K562 (cell line): ENCODE measurements around the gene ITGA11. TPM values are rescaled to one million over a fixed set of nuclear protein-coding genes. Genes with fewer than 3 reads are reported as not detected.

Experiments
- ATAC-seq: fragments of 200-7000 bp; cut with Tn5 transposase; 3 replicates; pipeline ENCODE4 v1.9.1; 2020; ENCODE audit warnings: moderate library complexity
- BruUV-seq: library from RNA; stranded (reverse); fragments of 400-500 nt; replicated peaks from 2 replicates; lab custom pipeline; 2021; lab: Mats Ljungman, UMichigan
- CTCF ChIA-PET: fragments of 300-600 bp; formaldehyde crosslinking; extraction: SDS; loops from one replicate; lab custom pipeline; 2021; ENCODE audit warnings: low intra/inter-chr PET ratio; lab: Yijun Ruan, JAX
- POLR2A ChIA-PET: fragments of 300-600, 350-650 bp; sonication (Branson Sonifier 250); formaldehyde crosslinking; extraction: SDS; loops from one replicate; lab custom pipeline; 2021; ENCODE audit warnings: antibody characterized with exemption, inconsistent platforms; lab: Yijun Ruan, JAX
- DNase-seq, 4 experiments: peaks; one replicate each; pipeline versions ENCODE4 v3.0.0 to v3.0.0-alpha.2; 2011 to 2018; ENCODE audit warnings: low spot score in 3 of 4, mixed read lengths in 3 of 4; ENCODE audit errors: extremely low read depth in 1 of 4
- FAIRE-seq: peaks from 2 replicates; lab custom pipeline; 2011; peaks lifted over from hg19 to GRCh38; lab: Jason Lieb, UNC
- H2AFZ ChIP-seq: 2 replicates; pipeline ENCODE4 v1.6.0; 2011; ENCODE audit warnings: low read depth, low read length, control low read depth, inconsistent platforms
- H3K27ac ChIP-seq: fragments of 200-600 bp; 3 replicates; pipeline ENCODE4 v1.8.0; 2011; ENCODE audit warnings: low read depth, mild to moderate bottlenecking, control low read depth, inconsistent platforms, low read length, moderate library complexity, mixed read lengths; ENCODE audit errors: extremely low read depth
- H3K27me3 ChIP-seq, 2 experiments: fragments of 300-600 bp in 1 of 2; 2 replicates in 1 of 2; 3 replicates in 1 of 2; pipeline versions ENCODE4 v1.6.0 to v1.8.0; 2011; ENCODE audit warnings: inconsistent platforms in 2 of 2, low read length in 2 of 2, mild to moderate bottlenecking in 1 of 2, mixed read lengths in 1 of 2, moderate library complexity in 1 of 2; ENCODE audit not compliant: control insufficient read depth in 2 of 2, insufficient read depth in 2 of 2
- H3K36me3 ChIP-seq: fragments of 300-600 bp; 3 replicates; pipeline ENCODE4 v1.8.0; 2011; ENCODE audit warnings: mild to moderate bottlenecking, low read length, inconsistent platforms; ENCODE audit not compliant: control insufficient read depth, insufficient read depth
- H3K4me1 ChIP-seq, 2 experiments: fragments of 200-600 bp in 1 of 2; replicated peaks in 1 of 2; 2 replicates in 1 of 2; 3 replicates in 1 of 2; pipeline versions ENCODE4 v1.5.1 to v1.8.0; 2011; ENCODE audit warnings: inconsistent platforms in 2 of 2, low read length in 2 of 2, mild to moderate bottlenecking in 1 of 2, mixed read lengths in 1 of 2, moderate library complexity in 1 of 2; ENCODE audit not compliant: control insufficient read depth in 2 of 2, insufficient read depth in 2 of 2
- H3K4me2 ChIP-seq: 2 replicates; pipeline ENCODE4 v1.6.1; 2011; ENCODE audit warnings: low read length, control low read depth, inconsistent platforms, mixed read lengths; ENCODE audit not compliant: insufficient read depth
- H3K4me3 ChIP-seq: fragments of 200-600 bp; sonication (generic), shearing (Covaris generic); 2 replicates; pipeline ENCODE4 v1.5.1; 2016; ENCODE audit warnings: control low read depth, inconsistent platforms
- H3K79me2 ChIP-seq: fragments of 200-600 bp; 3 replicates; pipeline ENCODE4 v1.8.0; 2011; ENCODE audit warnings: low read length, inconsistent platforms; ENCODE audit not compliant: control insufficient read depth, insufficient read depth
- H3K9ac ChIP-seq, 2 experiments: 2 replicates each; pipeline versions ENCODE4 v1.6.0 to v1.6.1; 2011; ENCODE audit warnings: low read depth in 2 of 2, low read length in 2 of 2, control low read depth in 1 of 2, inconsistent platforms in 1 of 2, mild to moderate bottlenecking in 1 of 2, mixed read lengths in 1 of 2; ENCODE audit not compliant: insufficient read depth in 1 of 2
- H3K9me1 ChIP-seq: one replicate; pipeline ENCODE4 v1.6.0; 2011; ENCODE audit warnings: inconsistent platforms, mild to moderate bottlenecking, low read length, moderate library complexity; ENCODE audit not compliant: control insufficient read depth, insufficient read depth
- H3K9me3 ChIP-seq: replicated peaks from 2 replicates; pipeline ENCODE4 v1.5.1; 2011; ENCODE audit warnings: low read depth, low read length, inconsistent platforms; ENCODE audit not compliant: control insufficient read depth, insufficient read depth
- H4K20me1 ChIP-seq: replicated peaks from 2 replicates; pipeline ENCODE4 v1.6.1; 2011; ENCODE audit warnings: low read length, inconsistent platforms, mixed read lengths; ENCODE audit not compliant: control insufficient read depth, insufficient read depth
- BCOR ChIP-seq: fragments of 450-650 bp; IDR thresholded peaks from 2 replicates; pipeline ENCODE4 v1.6.1; 2016
- CBFA2T3 ChIP-seq: fragments of 450-650 bp; IDR thresholded peaks from 2 replicates; pipeline ENCODE4 v1.6.1; 2017
- CCAR2 ChIP-seq: fragments of 200-400 bp; formaldehyde crosslinking; IDR thresholded peaks from 2 replicates; pipeline ENCODE4 v1.6.1; 2017; ENCODE audit warnings: mild to moderate bottlenecking, low read depth, low read length
- EP400 ChIP-seq: fragments of 450-650 bp; IDR thresholded peaks from 2 replicates; pipeline ENCODE4 v1.6.1; 2017; ENCODE audit warnings: antibody characterized with exemption, mild to moderate bottlenecking, moderate library complexity
- FOS ChIP-seq: IDR thresholded peaks from 3 replicates; pipeline ENCODE4 v1.6.1; 2011; ENCODE audit not compliant: insufficient read length; ENCODE audit errors: extremely low read depth
- FOXO4 ChIP-seq: fragments of 450-650 bp; formaldehyde crosslinking; IDR thresholded peaks from 2 replicates; pipeline ENCODE4 v1.4.0; 2020; ENCODE audit warnings: mild to moderate bottlenecking, moderate library complexity
- NFRKB ChIP-seq: fragments of 450-650 bp; IDR thresholded peaks from 2 replicates; pipeline ENCODE4 v1.6.1; 2016; ENCODE audit warnings: low read depth
- TRIM28 ChIP-seq: fragments of 450-650 bp; IDR thresholded peaks from 2 replicates; pipeline ENCODE4 v1.6.1; 2017
- ZC3H11A ChIP-seq: IDR thresholded peaks from 2 replicates; pipeline ENCODE4 v1.6.1; 2012; ENCODE audit warnings: low read depth, low read length, improper control_type of control experiment
- ZNF133 ChIP-seq: fragments of 250-450 bp; sonication (Bioruptor Pico); IDR thresholded peaks from 2 replicates; pipeline ENCODE4 v1.4.0; 2020; ENCODE audit warnings: mild to moderate bottlenecking
- ZNF609 ChIP-seq: sonication (generic); formaldehyde crosslinking; IDR thresholded peaks from 2 replicates; pipeline ENCODE4 v1.8.1; 2023; ENCODE audit warnings: missing genetic modification reagents, mild to moderate bottlenecking, borderline replicate concordance
- WGBS: fragments of 100-300 bp; shearing (Covaris generic); methylation state at CpG from one replicate; pipeline ENCODE4 v1.1.6; 2016; ENCODE audit warnings: low coverage, mixed read lengths; ENCODE audit not compliant: insufficient coverage; ENCODE audit errors: missing lambda C conversion rate; 5-methylcytosine and 5-hydroxymethylcytosine counted together
- in situ Hi-C: fragments of 300-500 bp; cut with MboI; formaldehyde crosslinking; loops from 4 replicates; pipeline ENCODE4 v1.15.0; 2018; ENCODE audit warnings: inconsistent platforms, mixed read lengths
- intact Hi-C: fragments of 100-400 bp; cut with micrococcal nuclease; formaldehyde crosslinking; loops from 2 replicates; pipeline ENCODE4 v1.14.2; 2022
- polyA plus RNA-seq, 8 experiments: library from polyadenylated mRNA; depleted of rRNA in 4 of 8; stranded (reverse) in 5 of 8; unstranded in 3 of 8; fragments of >200 nt; fragmentation: Nextera tagmentation in 2 of 8; fragmentation: Illumina TruSeq in 1 of 8; extraction: Ambion mirVana in 2 of 8; extraction: Trizol in 1 of 8; gene quantifications; 2 replicates each; pipeline versions ENCODE4 v1.2.1 to v1.2.3, GENCODE V29; 2011 to 2014; ENCODE audit warnings: inconsistent platforms in 1 of 8, missing spikeins in 1 of 8
- total RNA-seq, 7 experiments: library from RNA; depleted of rRNA in 6 of 7; stranded (reverse); fragments of >200 nt in 6 of 7; fragmentation: Illumina TruSeq in 2 of 7; extraction: Trizol in 2 of 7; gene quantifications; 2 replicates each; pipeline versions ENCODE4 v1.2.1 to v1.2.3, GENCODE V29; 2011 to 2021; ENCODE audit warnings: low replicate concordance in 1 of 7

ITGA11 gene
- total and polyA plus RNA-seq, 9 of the 15 experiments (the other 6 are each of a cell fraction or from before 2014, with no cell fraction given): 0.01 TPM; not detected in 8

- CTCF ChIA-PET: no interaction called here
- intact Hi-C loops (no loop called here), in situ Hi-C loops (no loop called here)
- Histone ChIP-seq H3K36me3 (no peaks in the 10 kb centered on the region), H3K9me3 (no peaks in the 10 kb centered on the region; the same call in 1 of the 2 replicates), H4K20me1 (no peaks in the 10 kb centered on the region), H3K9me1 (no peaks in the 10 kb centered on the region), H3K4me1 (no peaks in the 10 kb centered on the region), H3K27ac (no peak overlapping the region), H3K9ac (no peak overlapping the region), H3K4me2 (no peak overlapping the region), H3K79me2 (no peaks in the 10 kb centered on the region), H3K4me3 (no peak overlapping the region), H2AFZ (no peak overlapping the region), H3K27me3 (peaks cover 30 to 31% of the 10 kb centered on the region in 2 experiments)
- no TSS peak for BruUV-seq
- POLR2A ChIA-PET: interaction anchor here (0.5 to 1.6 kb wide), 7 partner anchors 11 to 162 kb away, joined by 3 to 7 read pairs (median 3); no protein-coding TSS in a partner anchor
- WGBS: 0% methylated on average over 2 of the region's 2 CpGs
- DNase-seq (no peak), ATAC-seq (no peak), FAIRE-seq (no peak)
- TF ChIP-seq TRIM28 (no peak), FOXO4 (no peak), EP400 (no peak), ZNF609 (CRISPR knock-in tag) (no peak), CBFA2T3 (no peak), FOS (no peak), BCOR (no peak), NFRKB (no peak), ZC3H11A (no peak), CCAR2 (no peak), ZNF133 (CRISPR knock-in tag) (no peak)
Measured at GRCh38 chr15:68264282-68264681, 167.7 kb downstream of the ITGA11 start.
